ENCODE measurements around the gene GPANK1.

The GPANK1 gene

GRCh38 chr6:31663126-31663960, 1.5 kb downstream of the GPANK1 start:
- no peak for DNase-seq (ENCODE audit: low read depth in 3 of 3, low spot score in 1 of 3)

- DNase-seq (ENCODE audit: low read depth in 3 of 3, low spot score in 1 of 3): no peak
Observed at GRCh38 chr6:31662124-31662723, 2.6 kb downstream of the GPANK1 start.

GRCh38 chr6:31661262-31662123, 3.3 kb downstream of the GPANK1 start:
- no peak for DNase-seq (ENCODE audit: low read depth in 3 of 3, low spot score in 1 of 3)

GRCh38 chr6:31660381-31661261, 4.2 kb downstream of the GPANK1 start, which contains the start of gene C6orf47:
TSS of gene C6orf47 (minus strand) at chr6:31660778. CDS start at chr6:31659947, 831 bp downstream.
- peak; percentile 42 to 59 (median 42) for DNase-seq (ENCODE audit: low read depth in 3 of 3, low spot score in 1 of 3)

- DNase-seq (ENCODE audit: low read depth in 3 of 3, low spot score in 1 of 3): no peak
Observed at GRCh38 chr6:31659649-31660380, 5.0 kb downstream of the GPANK1 start.

GRCh38 chr6:31658983-31659648, 5.7 kb downstream of the GPANK1 start:
- DNase-seq (ENCODE audit: low read depth in 3 of 3, low spot score in 1 of 3): no peak

- DNase-seq (ENCODE audit: low read depth in 3 of 3, low spot score in 1 of 3): no peak
Observed at GRCh38 chr6:31658158-31658688, 6.6 kb downstream of the GPANK1 start.

GRCh38 chr6:31657406-31658157, 7.2 kb downstream of the GPANK1 start:
- no peak for DNase-seq (ENCODE audit: low read depth in 3 of 3, low spot score in 1 of 3)

- no peak for DNase-seq (ENCODE audit: low read depth in 3 of 3, low spot score in 1 of 3)
Observed at GRCh38 chr6:31655349-31656237, 9.2 kb downstream of the GPANK1 start, which contains the start of gene APOM. TSS of gene APOM (plus strand) at chr6:31655894. CDS start at chr6:31655967, 73 bp downstream.

- no peak for DNase-seq (ENCODE audit: low read depth in 3 of 3, low spot score in 1 of 3)
Observed at GRCh38 chr6:31654574-31655348, 10.0 kb downstream of the GPANK1 start.

GRCh38 chr6:31652925-31653724, 11.7 kb downstream of the GPANK1 start:
- DNase-seq (ENCODE audit: low read depth in 3 of 3, low spot score in 1 of 3): peak in 1 of 3 donors; percentile 74

GRCh38 chr6:31651602-31652191, 13.1 kb downstream of the GPANK1 start:
- no peak for DNase-seq (ENCODE audit: low read depth in 3 of 3, low spot score in 1 of 3)

GRCh38 chr6:31645325-31645724, 19.5 kb downstream of the GPANK1 start:
- no peak for DNase-seq (ENCODE audit: low read depth in 3 of 3, low spot score in 1 of 3)

GRCh38 chr6:31643818-31644454, 20.9 kb downstream of the GPANK1 start:
- no peak for DNase-seq (ENCODE audit: low read depth in 3 of 3, low spot score in 1 of 3)

Data from stimulated activated CD4-positive, alpha-beta T cell treated with anti-CD3 and anti-CD28 coated beads, TNF-alpha, amount 100 ng/mL, for 1 hour (primary cell).